ENCODE data around the gene CEMIP2. TPM values are rescaled to one million over a fixed set of nuclear protein-coding genes. Genes with fewer than 3 reads are reported as not detected.
"Not testable (repeated sequence)": the region's sequence is repeated elsewhere in the genome, so short reads cannot be mapped to it uniquely, and the experiment has no call there.

CEMIP2 gene
- total and polyA plus RNA-seq, 2 donors (not counting 3 experiments of a cell fraction or from before 2014, with no cell fraction given): 41.6 to 44.3 TPM

DNA sequence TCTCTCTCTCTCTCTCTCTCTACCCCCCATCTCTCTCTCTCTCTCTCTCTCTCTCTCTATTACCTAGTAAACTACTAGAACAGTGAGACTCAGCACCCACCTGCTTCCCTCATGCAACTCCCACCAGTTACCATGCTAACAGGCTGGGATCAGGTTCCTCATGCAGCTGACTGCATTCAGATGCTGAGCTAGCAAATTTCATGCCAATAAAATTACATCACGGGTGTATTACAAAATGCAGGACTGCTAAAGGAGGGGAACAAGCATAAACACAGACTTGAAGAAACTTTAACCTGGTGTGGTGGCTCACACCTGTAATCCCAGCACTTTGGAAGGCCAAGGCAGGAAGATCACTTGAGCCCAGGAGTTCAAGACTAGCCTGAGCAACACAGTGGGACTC lies 76.0 kb downstream of the CEMIP2 start:
- Histone ChIP-seq H3K4me1 (ENCODE audit: control insufficient read depth, extremely low read depth, insufficient read depth, low read length) (no peaks in the 10 kb centered on the region), H3K4me3 (replicated peaks in 1 of 3; ENCODE audit: insufficient read depth in 1 of 3, low read depth in 1 of 3, low read length in 3 of 3) (no peak overlapping the region), H4K20me1 (replicated peaks; ENCODE audit: control insufficient read depth, extremely low read depth, insufficient read depth, low read length) (no peaks in the 10 kb centered on the region), H3K4me2 (ENCODE audit: insufficient read depth, low read length) (no peak overlapping the region), H2AFZ (ENCODE audit: low read depth, low read length) (no peak overlapping the region), H3K79me2 (ENCODE audit: control insufficient read depth, insufficient read depth, low read length) (no peaks in the 10 kb centered on the region), H3K9me1 (replicated peaks; ENCODE audit: control insufficient read depth, extremely low read depth, insufficient read depth, low read length) (no peaks in the 10 kb centered on the region), H3K27ac (ENCODE audit: insufficient read depth, low read depth, low read length) (no peak overlapping the region), H3K9ac (replicated peaks; ENCODE audit: extremely low read depth, insufficient read depth, low read length) (no peak overlapping the region), H3K9me3 (replicated peaks; ENCODE audit: control insufficient read depth, insufficient read depth, low read length) (no peaks in the 10 kb centered on the region), H3K27me3 (ENCODE audit: control insufficient read depth in 2 of 2, insufficient read depth in 2 of 2, low read length in 2 of 2) (no peaks in the 10 kb centered on the region), H3K36me3 (ENCODE audit: control insufficient read depth in 2 of 2, extremely low read depth in 1 of 2, insufficient read depth in 2 of 2, low read length in 2 of 2) (peaks cover 4 to 5% of the 10 kb centered on the region in 2 experiments)
- FAIRE-seq (no peak), DNase-seq (ENCODE audit: low read depth, low spot score) (no peak)
- dilution Hi-C loops (cut with MboI; ENCODE audit: extremely low pct_ligation_motif_present, low sequenced_read_pairs) (no loop called here), intact Hi-C loops (cut with micrococcal nuclease) (no loop called here)
- no TSS peak for BruUV-seq (replicated peaks)
- POLR2A ChIA-PET: no interaction called here
- CTCF ChIA-PET: interaction anchor here (1.0 to 2.0 kb wide), 2 partner anchors 8 to 24 kb away, joined by 3 to 7 read pairs; no protein-coding TSS in a partner anchor
- TF ChIP-seq MYC (IDR thresholded peaks at IDR 0.05; ENCODE audit: low read depth, low read length): no peak
- no peak for TF ChIP-seq POLR2A (IDR thresholded peaks at IDR 0.05; ENCODE audit: low read depth, low read length)
- TF ChIP-seq, protein P1, sequence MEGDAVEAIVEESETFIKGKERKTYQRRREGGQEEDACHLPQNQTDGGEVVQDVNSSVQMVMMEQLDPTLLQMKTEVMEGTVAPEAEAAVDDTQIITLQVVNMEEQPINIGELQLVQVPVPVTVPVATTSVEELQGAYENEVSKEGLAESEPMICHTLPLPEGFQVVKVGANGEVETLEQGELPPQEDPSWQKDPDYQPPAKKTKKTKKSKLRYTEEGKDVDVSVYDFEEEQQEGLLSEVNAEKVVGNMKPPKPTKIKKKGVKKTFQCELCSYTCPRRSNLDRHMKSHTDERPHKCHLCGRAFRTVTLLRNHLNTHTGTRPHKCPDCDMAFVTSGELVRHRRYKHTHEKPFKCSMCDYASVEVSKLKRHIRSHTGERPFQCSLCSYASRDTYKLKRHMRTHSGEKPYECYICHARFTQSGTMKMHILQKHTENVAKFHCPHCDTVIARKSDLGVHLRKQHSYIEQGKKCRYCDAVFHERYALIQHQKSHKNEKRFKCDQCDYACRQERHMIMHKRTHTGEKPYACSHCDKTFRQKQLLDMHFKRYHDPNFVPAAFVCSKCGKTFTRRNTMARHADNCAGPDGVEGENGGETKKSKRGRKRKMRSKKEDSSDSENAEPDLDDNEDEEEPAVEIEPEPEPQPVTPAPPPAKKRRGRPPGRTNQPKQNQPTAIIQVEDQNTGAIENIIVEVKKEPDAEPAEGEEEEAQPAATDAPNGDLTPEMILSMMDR (IDR thresholded peaks at IDR 0.05; ENCODE audit: extremely low read depth in 1 of 2, insufficient read depth in 1 of 2, low read depth in 1 of 2, low read length in 2 of 2): no peak
- TF ChIP-seq FOS (IDR thresholded peaks at IDR 0.05; ENCODE audit: borderline replicate concordance, insufficient read depth, low read length): no peak
- no peak for TF ChIP-seq JUN (IDR thresholded peaks at IDR 0.05; ENCODE audit: borderline replicate concordance, insufficient read depth, insufficient read length, low read depth)
- no peak for TF ChIP-seq POLR2AphosphoS5 (IDR thresholded peaks at IDR 0.05; ENCODE audit: insufficient read depth, low read depth, low read length)
- no peak for TF ChIP-seq EZH2 (IDR thresholded peaks at IDR 0.05; ENCODE audit: borderline replicate concordance, low read depth, low read length, severe bottlenecking)
- no peak for TF ChIP-seq MAX (IDR thresholded peaks at IDR 0.05; ENCODE audit: insufficient read depth, insufficient read length)
- no peak for TF ChIP-seq GATA2 (IDR thresholded peaks at IDR 0.05; ENCODE audit: insufficient read depth, insufficient read length, low read depth, low read length)

GRCh38 chr9:71691576-71691975 lies 76.7 kb downstream of the CEMIP2 start:
- H3K9me1 ChIP-seq (replicated peaks; ENCODE audit: control insufficient read depth, extremely low read depth, insufficient read depth, low read length); H3K9ac ChIP-seq (replicated peaks; ENCODE audit: extremely low read depth, insufficient read depth, low read length); H3K27ac ChIP-seq (ENCODE audit: insufficient read depth, low read depth, low read length); intact Hi-C loops (cut with micrococcal nuclease); H3K36me3 ChIP-seq (ENCODE audit: control insufficient read depth in 2 of 2, extremely low read depth in 1 of 2, insufficient read depth in 2 of 2, low read length in 2 of 2); H3K9me3 ChIP-seq (replicated peaks; ENCODE audit: control insufficient read depth, insufficient read depth, low read length); H4K20me1 ChIP-seq (replicated peaks; ENCODE audit: control insufficient read depth, extremely low read depth, insufficient read depth, low read length); dilution Hi-C loops (cut with MboI; ENCODE audit: extremely low pct_ligation_motif_present, low sequenced_read_pairs); H3K4me2 ChIP-seq (ENCODE audit: insufficient read depth, low read length); H3K79me2 ChIP-seq (ENCODE audit: control insufficient read depth, insufficient read depth, low read length); H3K4me1 ChIP-seq (ENCODE audit: control insufficient read depth, extremely low read depth, insufficient read depth, low read length); DNase-seq (ENCODE audit: low read depth, low spot score); FAIRE-seq; BruUV-seq (replicated peaks); H3K27me3 ChIP-seq (ENCODE audit: control insufficient read depth in 2 of 2, insufficient read depth in 2 of 2, low read length in 2 of 2); H2AFZ ChIP-seq (ENCODE audit: low read depth, low read length); H3K4me3 ChIP-seq (replicated peaks in 1 of 3; ENCODE audit: insufficient read depth in 1 of 3, low read depth in 1 of 3, low read length in 3 of 3): not testable (repeated sequence)
- POLR2A ChIA-PET: interaction anchor here (0.7 kb wide), 1 partner anchor 99 kb away, joined by 3 read pairs; no protein-coding TSS in a partner anchor
- CTCF ChIA-PET: interaction anchor here (1.3 to 1.6 kb wide), 2 partner anchors 55 to 68 kb away, joined by 3 to 4 read pairs; no protein-coding TSS in a partner anchor
